Body of pancreas (tissue), 4 donors: ENCODE measurements around the gene DNAAF6. TPM values are rescaled to one million over a fixed set of nuclear protein-coding genes. Genes with fewer than 3 reads are reported as not detected.

Experiments
- ATAC-seq: fragments of 150-250 bp; one replicate; pipeline ENCODE4 v1.9.1; 2016
- DNase-seq, 4 donors: peaks; one replicate each; pipeline ENCODE4 v3.0.0-alpha.2; 2019
- H3K27ac ChIP-seq, 4 donors: fragments of 200-600 bp; sonication (generic); 1 replicate in 3 of 4; 2 replicates in 1 of 4; pipeline versions ENCODE4 v1.5.1 to v1.6.1; 2016 to 2019; ENCODE audit warnings: mild to moderate bottlenecking in 1 of 4, mixed read lengths in 1 of 4, moderate library complexity in 1 of 4
- H3K27me3 ChIP-seq, 2 donors: fragments of 200-600 bp; sonication (generic); one replicate each; pipeline ENCODE4 v1.6.0; 2016; ENCODE audit warnings: mild to moderate bottlenecking in 1 of 2
- H3K36me3 ChIP-seq, 2 donors: fragments of 200-600 bp; sonication (generic); replicated peaks in 1 of 2; 2 replicates each; pipeline ENCODE4 v1.5.1; 2016; ENCODE audit warnings: low read depth in 2 of 2; ENCODE audit not compliant: insufficient read depth in 1 of 2
- H3K4me1 ChIP-seq: fragments of 200-600 bp; sonication (generic); one replicate; pipeline ENCODE4 v1.6.0; 2016
- H3K4me3 ChIP-seq, 2 donors: fragments of 200-600 bp; sonication (generic); 1 replicate in 1 of 2; 2 replicates in 1 of 2; pipeline ENCODE4 v1.5.1; 2016 to 2019
- H3K9me3 ChIP-seq, 3 donors: fragments of 200-600 bp; sonication (generic); 1 replicate in 2 of 3; 2 replicates in 1 of 3; pipeline ENCODE4 v1.5.1; 2016
- CTCF ChIP-seq, 7 experiments: fragments of 450-650 bp in 4 of 7; fragments of 200-600 bp in 3 of 7; sonication (generic) in 3 of 7; IDR thresholded peaks; one replicate each; pipeline ENCODE4 v1.5.1; 2016 to 2019; ENCODE audit warnings: antibody characterized with exemption in 7 of 7
- POLR2A ChIP-seq, 3 donors: fragments of 450-650 bp; IDR thresholded peaks; one replicate each; pipeline ENCODE4 v1.6.1; 2016; ENCODE audit warnings: antibody characterized with exemption in 3 of 3, mild to moderate bottlenecking in 2 of 3
- WGBS, 2 donors: methylation state at CpG; one replicate each; pipeline ENCODE4 v1.1.5; 2017; 5-methylcytosine and 5-hydroxymethylcytosine counted together
- intact Hi-C: fragments of 100-400 bp; cut with DNase I; formaldehyde crosslinking; loops from one replicate; pipeline ENCODE4 v1.15.1; 2023
- total RNA-seq, 2 donors: library from RNA; depleted of rRNA; stranded (reverse); fragments of >200 nt; gene quantifications; one replicate each; pipeline ENCODE4 v1.1.0, GENCODE V29; 2016

The DNAAF6 gene
- total RNA-seq, 2 donors from 2014 or later: not detected

- no peaks in the 10 kb centered on the region for H3K9me3 ChIP-seq
- DNase-seq (no peak), ATAC-seq (no peak)
- H3K27me3 ChIP-seq: no peaks in the 10 kb centered on the region
- H3K4me1 ChIP-seq: no peaks in the 10 kb centered on the region
- 77 to 86% methylated on average over 2 of the region's 2 CpGs for WGBS, 2 donors
- no peaks in the 10 kb centered on the region for H3K36me3 ChIP-seq
- intact Hi-C loops: no loop called here
- H3K27ac ChIP-seq: no peak overlapping the region
- no peak overlapping the region for H3K4me3 ChIP-seq
- TF ChIP-seq CTCF (IDR thresholded peaks at IDR 0.05) (no peak), POLR2A (IDR thresholded peaks at IDR 0.05) (no peak)
Measured at GRCh38 chrX:107227780-107228485, 21.5 kb downstream of the DNAAF6 start.

GRCh38 chrX:107228486-107228819 is 22.0 kb downstream of the DNAAF6 start:
- H3K9me3 ChIP-seq: no peaks in the 10 kb centered on the region
- WGBS, 2 donors: 83 to 86% methylated on average over 2 of the region's 2 CpGs
- H3K4me3 ChIP-seq: no peak overlapping the region
- TF ChIP-seq CTCF (IDR thresholded peaks at IDR 0.05) (no peak), POLR2A (IDR thresholded peaks at IDR 0.05) (no peak)
- DNase-seq (no peak), ATAC-seq (no peak)
- H3K4me1 ChIP-seq: no peaks in the 10 kb centered on the region
- no peak overlapping the region for H3K27ac ChIP-seq
- no peaks in the 10 kb centered on the region for H3K36me3 ChIP-seq
- H3K27me3 ChIP-seq: no peaks in the 10 kb centered on the region
- intact Hi-C loops: no loop called here

GRCh38 chrX:107272431-107272921 is 66.1 kb downstream of the DNAAF6 start:
- H3K4me1 ChIP-seq: no peaks in the 10 kb centered on the region

GRCh38 chrX:107273795-107274194 is 67.4 kb downstream of the DNAAF6 start:
- no peaks in the 10 kb centered on the region for H3K9me3 ChIP-seq
- H3K27me3 ChIP-seq: no peaks in the 10 kb centered on the region
- H3K4me3 ChIP-seq: no peak overlapping the region
- no peaks in the 10 kb centered on the region for H3K36me3 ChIP-seq
- no peak for DNase-seq
- no peak overlapping the region for H3K27ac ChIP-seq
- 50% methylated on average over 2 of the region's 3 CpGs; no CpG with 5 or more reads in 1 of the 2 donors for WGBS, 2 donors
- no peaks in the 10 kb centered on the region for H3K4me1 ChIP-seq
- intact Hi-C loops: no loop called here
- ATAC-seq: no peak
- TF ChIP-seq POLR2A (IDR thresholded peaks at IDR 0.05) (no peak), CTCF (IDR thresholded peaks at IDR 0.05) (no peak)

More at GRCh38 chrX:107272431-107272921, 66.1 kb downstream of the DNAAF6 start:
- no peak for ATAC-seq
- no peak overlapping the region for H3K4me3 ChIP-seq
- no peaks in the 10 kb centered on the region for H3K9me3 ChIP-seq
- H3K36me3 ChIP-seq: no peaks in the 10 kb centered on the region
- H3K27me3 ChIP-seq: no peaks in the 10 kb centered on the region
- TF ChIP-seq CTCF (IDR thresholded peaks at IDR 0.05) (peak in 3 of 7 experiments; percentile 19 to 29 (median 28)), POLR2A (IDR thresholded peaks at IDR 0.05) (no peak)
- peak; percentile 3 to 43 (median 12) for DNase-seq
- H3K27ac ChIP-seq: no peak overlapping the region
- intact Hi-C loops: no loop called here
- 5 to 9% methylated on average over 10 to 34 of the region's 41 CpGs for WGBS, 2 donors

GRCh38 chrX:107288676-107289075 is 82.3 kb downstream of the DNAAF6 start:
- no peak overlapping the region for H3K4me3 ChIP-seq
- intact Hi-C loops: no loop called here
- H3K36me3 ChIP-seq: no peaks in the 10 kb centered on the region
- TF ChIP-seq CTCF (IDR thresholded peaks at IDR 0.05) (no peak), POLR2A (IDR thresholded peaks at IDR 0.05) (no peak)
- ATAC-seq: no peak
- DNase-seq: no peak
- no peaks in the 10 kb centered on the region for H3K27me3 ChIP-seq
- 58 to 59% methylated on average over 4 of the region's 4 CpGs for WGBS, 2 donors
- no peak overlapping the region for H3K27ac ChIP-seq
- H3K9me3 ChIP-seq: no peaks in the 10 kb centered on the region
- no peaks in the 10 kb centered on the region for H3K4me1 ChIP-seq
